ENCODE data around the gene ECM1.

The ECM1 gene

GRCh38 chr1:150549496-150550221 is 41.8 kb downstream of the ECM1 start:
- TF ChIP-seq EGR1 (IDR thresholded peaks at IDR 0.05) (no peak), RAD21 (IDR thresholded peaks at IDR 0.05; ENCODE audit: low read depth) (no peak), CREB1 (IDR thresholded peaks at IDR 0.05; ENCODE audit: low read depth) (no peak), CEBPB (IDR thresholded peaks at IDR 0.05) (no peak), ZBTB7A (IDR thresholded peaks at IDR 0.05; ENCODE audit: low read depth) (no peak), TEAD4 (IDR thresholded peaks at IDR 0.05) (no peak), FOXM1 (IDR thresholded peaks at IDR 0.05; ENCODE audit: borderline replicate concordance, low read depth) (no peak), TCF12 (IDR thresholded peaks at IDR 0.05; ENCODE audit: low read depth) (no peak), EP300 (IDR thresholded peaks at IDR 0.05; ENCODE audit: borderline replicate concordance) (no peak), MAX (IDR thresholded peaks at IDR 0.05) (no peak), REST (IDR thresholded peaks at IDR 0.05; ENCODE audit: low read depth) (no peak), TAF1 (IDR thresholded peaks at IDR 0.05; ENCODE audit: low read depth) (no peak), NFIC (IDR thresholded peaks at IDR 0.05) (no peak), YY1 (IDR thresholded peaks at IDR 0.05; ENCODE audit: low read depth) (no peak), USF1 (IDR thresholded peaks at IDR 0.05) (no peak)

- no peak for TF ChIP-seq FOXM1 (IDR thresholded peaks at IDR 0.05; ENCODE audit: borderline replicate concordance, low read depth)
- no peak for TF ChIP-seq MAX (IDR thresholded peaks at IDR 0.05)
- no peak for TF ChIP-seq USF1 (IDR thresholded peaks at IDR 0.05)
- no peak for TF ChIP-seq ZBTB7A (IDR thresholded peaks at IDR 0.05; ENCODE audit: low read depth)
- no peak for TF ChIP-seq TAF1 (IDR thresholded peaks at IDR 0.05; ENCODE audit: low read depth)
- no peak for TF ChIP-seq NFIC (IDR thresholded peaks at IDR 0.05)
- TF ChIP-seq RAD21 (IDR thresholded peaks at IDR 0.05; ENCODE audit: low read depth): no peak
- no peak for TF ChIP-seq REST (IDR thresholded peaks at IDR 0.05; ENCODE audit: low read depth)
- no peak for TF ChIP-seq EP300 (IDR thresholded peaks at IDR 0.05; ENCODE audit: borderline replicate concordance)
- TF ChIP-seq CEBPB (IDR thresholded peaks at IDR 0.05): no peak
- TF ChIP-seq YY1 (IDR thresholded peaks at IDR 0.05; ENCODE audit: low read depth): no peak
- TF ChIP-seq TCF12 (IDR thresholded peaks at IDR 0.05; ENCODE audit: low read depth): no peak
- TF ChIP-seq TEAD4 (IDR thresholded peaks at IDR 0.05): no peak
- TF ChIP-seq EGR1 (IDR thresholded peaks at IDR 0.05): no peak
Measured at GRCh38 chr1:150550222-150551050, 42.5 kb downstream of the ECM1 start.

GRCh38 chr1:150551051-150551783 is 43.3 kb downstream of the ECM1 start:
- TF ChIP-seq ZBTB7A (IDR thresholded peaks at IDR 0.05; ENCODE audit: low read depth): no peak
- no peak for TF ChIP-seq USF1 (IDR thresholded peaks at IDR 0.05)
- TF ChIP-seq RAD21 (IDR thresholded peaks at IDR 0.05; ENCODE audit: low read depth): no peak
- no peak for TF ChIP-seq FOXM1 (IDR thresholded peaks at IDR 0.05; ENCODE audit: borderline replicate concordance, low read depth)
- TF ChIP-seq TEAD4 (IDR thresholded peaks at IDR 0.05): no peak
- no peak for TF ChIP-seq MAX (IDR thresholded peaks at IDR 0.05)
- no peak for TF ChIP-seq EP300 (IDR thresholded peaks at IDR 0.05; ENCODE audit: borderline replicate concordance)
- no peak for TF ChIP-seq NFIC (IDR thresholded peaks at IDR 0.05)
- no peak for TF ChIP-seq REST (IDR thresholded peaks at IDR 0.05; ENCODE audit: low read depth)
- TF ChIP-seq EGR1 (IDR thresholded peaks at IDR 0.05): no peak
- no peak for TF ChIP-seq CEBPB (IDR thresholded peaks at IDR 0.05)
